GM12878 (cell line): ENCODE data around the gene PAIP2. TPM values are rescaled to one million over a fixed set of nuclear protein-coding genes. Genes with fewer than 3 reads are reported as not detected.

Experiments
- ATAC-seq: fragments of 200-7000 bp; cut with Tn5 transposase; 3 replicates; pipeline ENCODE4 v1.9.1; 2020; ENCODE audit warnings: mild to moderate bottlenecking, moderate library complexity
- BruUV-seq: library from RNA; stranded (reverse); fragments of 400-500 nt; replicated peaks from 2 replicates; lab custom pipeline; 2021; lab: Mats Ljungman, UMichigan
- CTCF ChIA-PET: fragments of 300-600 bp; sonication (Branson Sonifier 250); formaldehyde crosslinking; extraction: SDS; loops from one replicate; lab custom pipeline; 2021; ENCODE audit warnings: inconsistent platforms; lab: Yijun Ruan, JAX
- POLR2A ChIA-PET: fragments of 350-600 bp; formaldehyde crosslinking; extraction: SDS; loops from one replicate; lab custom pipeline; 2021; ENCODE audit warnings: inconsistent platforms; lab: Charles Lee
- RAD21 ChIA-PET: fragments of 300-600 bp; sonication (Branson Sonifier 250); formaldehyde crosslinking; loops from one replicate; lab custom pipeline; 2023; ENCODE audit warnings: antibody characterized with exemption; ENCODE audit not compliant: unreplicated experiment; lab: Charles Lee
- SMC1A ChIA-PET: fragments of 300-600 bp; sonication (Branson Sonifier 250); formaldehyde crosslinking; loops from one replicate; lab custom pipeline; 2023; ENCODE audit not compliant: unreplicated experiment, uncharacterized antibody; lab: Charles Lee
- DNase-seq: peaks from one replicate; pipeline ENCODE4 v3.0.0-alpha.2; 2011; ENCODE audit warnings: low read depth, low spot score
- FAIRE-seq: peaks from 3 replicates; lab custom pipeline; 2011; peaks lifted over from hg19 to GRCh38; lab: Jason Lieb, UNC
- H2AFZ ChIP-seq: 2 replicates; pipeline ENCODE4 v1.6.0; 2011; ENCODE audit warnings: low read depth, low read length, control low read depth; ENCODE audit not compliant: control insufficient read depth
- H3K27ac ChIP-seq: 2 replicates; pipeline ENCODE4 v1.5.1; 2011; ENCODE audit warnings: control low read depth; ENCODE audit not compliant: control insufficient read depth, insufficient read depth
- H3K27me3 ChIP-seq, 2 experiments: replicated peaks in 1 of 2; 2 replicates each; pipeline versions ENCODE4 v1.6.0 to v1.6.1; 2011; ENCODE audit warnings: low read length in 1 of 2; ENCODE audit not compliant: control insufficient read depth in 2 of 2, insufficient read depth in 2 of 2
- H3K36me3 ChIP-seq, 2 experiments: 2 replicates each; pipeline ENCODE4 v1.5.1; 2011; ENCODE audit warnings: low read length in 1 of 2; ENCODE audit not compliant: control insufficient read depth in 2 of 2, insufficient read depth in 2 of 2
- H3K4me1 ChIP-seq: 2 replicates; pipeline ENCODE4 v1.6.1; 2011; ENCODE audit warnings: mild to moderate bottlenecking, low read length, moderate library complexity, mixed read lengths; ENCODE audit not compliant: control insufficient read depth, insufficient read depth
- H3K4me2 ChIP-seq: 2 replicates; pipeline ENCODE4 v1.6.0; 2011; ENCODE audit warnings: control low read depth; ENCODE audit not compliant: control insufficient read depth, insufficient read depth
- H3K4me3 ChIP-seq: fragments of 200-600 bp; sonication (generic); 2 replicates; pipeline ENCODE4 v1.5.1; 2016
- H3K79me2 ChIP-seq: 2 replicates; pipeline ENCODE4 v1.6.0; 2011; ENCODE audit warnings: low read length; ENCODE audit not compliant: control insufficient read depth, insufficient read depth
- H3K9ac ChIP-seq: 2 replicates; pipeline ENCODE4 v1.8.0; 2011; ENCODE audit warnings: low read length, control low read depth, mixed read lengths; ENCODE audit not compliant: control insufficient read depth, insufficient read depth
- H3K9me3 ChIP-seq: replicated peaks from 3 replicates; pipeline ENCODE4 v1.5.1; 2011; ENCODE audit warnings: mild to moderate bottlenecking, low read length; ENCODE audit not compliant: control insufficient read depth, insufficient read depth
- H4K20me1 ChIP-seq: 2 replicates; pipeline ENCODE4 v1.6.0; 2011; ENCODE audit not compliant: control insufficient read depth, insufficient read depth
- CUX1 ChIP-seq: IDR thresholded peaks from 2 replicates; pipeline ENCODE4 v1.6.1; 2012; ENCODE audit warnings: improper control_type of control experiment, low read depth, low read length; ENCODE audit not compliant: insufficient replicate concordance
- ETV6 ChIP-seq, 2 experiments: fragments of 450-650 bp in 1 of 2; IDR thresholded peaks in 1 of 2; conservative IDR thresholded peaks in 1 of 2; 2 replicates each; pipeline ENCODE4 v1.6.1; 2014; ENCODE audit warnings: antibody characterized with exemption in 1 of 2, borderline replicate concordance in 1 of 2, low read depth in 1 of 2, mild to moderate bottlenecking in 1 of 2, moderate library complexity in 1 of 2
- NR2C2 ChIP-seq: IDR thresholded peaks from 2 replicates; pipeline ENCODE4 v1.6.1; 2011; ENCODE audit warnings: borderline replicate concordance, low read depth; ENCODE audit not compliant: control insufficient read depth, insufficient read length
- POLR2AphosphoS5 ChIP-seq: IDR thresholded peaks from 2 replicates; pipeline ENCODE4 v1.6.1; 2011; ENCODE audit warnings: mild to moderate bottlenecking, low read length, inconsistent platforms
- POU2F2 ChIP-seq: IDR thresholded peaks from 3 replicates; pipeline ENCODE4 v1.6.1; 2011; ENCODE audit warnings: low read depth, mild to moderate bottlenecking, low read length, borderline replicate concordance
- WGBS: methylation state at CpG from one replicate; pipeline ENCODE4 v1.1.6; 2016; ENCODE audit warnings: low lambda C conversion rate; ENCODE audit not compliant: insufficient replicate concordance, insufficient coverage; ENCODE audit errors: missing lambda C conversion rate; 5-methylcytosine and 5-hydroxymethylcytosine counted together
- in situ Hi-C: fragments of 300-500 bp; cut with MboI; formaldehyde crosslinking; loops from 9 replicates; pipeline ENCODE4 v1.14.3; 2018; ENCODE audit warnings: mixed read lengths
- intact Hi-C: fragments of 100-400 bp; cut with micrococcal nuclease; formaldehyde crosslinking; loops from one replicate; pipeline ENCODE4 v1.14.2; 2022; ENCODE audit not compliant: unreplicated experiment
- polyA plus RNA-seq, 11 experiments: library from polyadenylated mRNA; depleted of rRNA in 4 of 11; unstranded in 6 of 11; stranded (reverse) in 5 of 11; fragments of >200 nt; fragmentation: Nextera tagmentation in 4 of 11; fragmentation: Illumina TruSeq in 1 of 11; extraction: Ambion mirVana in 4 of 11; extraction: Trizol in 1 of 11; gene quantifications; 1 replicate in 1 of 11; 2 replicates in 10 of 11; pipeline versions ENCODE4 v1.2.1 to v1.2.3, GENCODE V29; 2011 to 2016; ENCODE audit warnings: inconsistent platforms in 2 of 11, missing spikeins in 2 of 11, low read depth in 1 of 11
- total RNA-seq, 4 experiments: library from RNA; depleted of rRNA in 3 of 4; stranded (reverse); fragments of >200 nt in 3 of 4; fragmentation: Illumina TruSeq in 1 of 4; extraction: Trizol in 1 of 4; gene quantifications; 2 replicates each; pipeline versions ENCODE4 v1.2.1 to v1.2.3, GENCODE V29; 2013 to 2021

The PAIP2 gene
- total and polyA plus RNA-seq, 10 of the 15 experiments (the other 5 are each of a cell fraction or from before 2014, with no cell fraction given): 49.9 to 154 (median 102) TPM

GRCh38 chr5:139383993-139384590, 42.4 kb downstream of the PAIP2 start:
- POLR2A ChIA-PET: no interaction called here

More at GRCh38 chr5:139383993-139384590, 42.4 kb downstream of the PAIP2 start:
- H3K27me3 ChIP-seq: no peaks in the 10 kb centered on the region
- peak overlapping the region; percentile 62 for H3K27ac ChIP-seq
- H3K9me3 ChIP-seq: no peaks in the 10 kb centered on the region
- H3K9ac ChIP-seq: no peak overlapping the region; the same call in 1 of the 2 replicates
- TF ChIP-seq POU2F2: 0 out of 3 replicates have a peak, but pooled peaks have one; percentile 7
- TF ChIP-seq POLR2AphosphoS5: no peak
- no peak for TF ChIP-seq NR2C2
- TF ChIP-seq ETV6 (conservative IDR thresholded peaks at IDR 0.05 in 1 of 2, IDR thresholded peaks at IDR 0.05 in 1 of 2; ENCODE audit: borderline replicate concordance in 1 of 2, low read depth in 1 of 2): no peak
- TF ChIP-seq CUX1: no peak
- ChIA-PET RAD21 (interaction anchor here (1.0 kb wide), 1 partner anchor 18 kb away, joined by 3 read pairs; no protein-coding TSS in a partner anchor), SMC1A (no interaction called here), CTCF (interaction anchor here (1.0 kb wide), 1 partner anchor 42 kb away, joined by 3 read pairs; the partner anchor contains the start of gene PAIP2)
- no TSS peak for BruUV-seq
- H3K79me2 ChIP-seq: peaks cover 23% of the 10 kb centered on the region
- no peaks in the 10 kb centered on the region; a peak in 2 of 4 replicates for H3K36me3 ChIP-seq
- no peak for DNase-seq
- no peaks in the 10 kb centered on the region for H4K20me1 ChIP-seq
- H2AFZ ChIP-seq: no peak overlapping the region
- no peak for FAIRE-seq
- H3K4me1 ChIP-seq: peaks cover 32% of the 10 kb centered on the region
- WGBS: 81% methylated on average over 7 of the region's 7 CpGs
- no peak overlapping the region for H3K4me3 ChIP-seq
- no peak for ATAC-seq
- intact Hi-C loops: no loop called here
- in situ Hi-C loops: no loop called here
- no peak overlapping the region for H3K4me2 ChIP-seq
